Activated CD8-positive, alpha-beta memory T cell treated with anti-CD3 and anti-CD28 coated beads for 36 hours (primary cell): ENCODE results near the gene BRIP1. TPM values are rescaled to one million over a fixed set of nuclear protein-coding genes. Genes with fewer than 3 reads are reported as not detected.

ENCODE experiments used
- CTCF ChIA-PET: fragments of 350-600 bp; sonication (Branson Sonifier 250); formaldehyde crosslinking; loops from one replicate; lab custom pipeline; 2021; ENCODE audit warnings: antibody characterized with exemption; lab: Charles Lee
- POLR2A ChIA-PET: fragments of 350-600 bp; sonication (Branson Sonifier 250); formaldehyde crosslinking; loops from one replicate; lab custom pipeline; 2021; ENCODE audit warnings: antibody characterized with exemption; lab: Charles Lee
- total RNA-seq, 2 experiments: library from RNA; stranded (reverse); gene quantifications; one replicate each; pipeline ENCODE4 v1.2.3, GENCODE V29; 2021

The BRIP1 gene
- total RNA-seq, 2 experiments from 2014 or later, result 15.5 to 16.2 TPM

- POLR2A ChIA-PET, result no interaction called here
These were observed 201.1 kb downstream of the BRIP1 start for GRCh38 chr17:61662186-61662585.

GRCh38 chr17:61660746-61661485, 202.4 kb downstream of the BRIP1 start:
- ChIA-PET POLR2A (no interaction called here), CTCF (no interaction called here)

More at GRCh38 chr17:61662186-61662585, 201.1 kb downstream of the BRIP1 start:
- CTCF ChIA-PET, result no interaction called here

GRCh38 chr17:61659437-61659836, 203.9 kb downstream of the BRIP1 start:
- ChIA-PET POLR2A (no interaction called here), CTCF (no interaction called here)

DNA sequence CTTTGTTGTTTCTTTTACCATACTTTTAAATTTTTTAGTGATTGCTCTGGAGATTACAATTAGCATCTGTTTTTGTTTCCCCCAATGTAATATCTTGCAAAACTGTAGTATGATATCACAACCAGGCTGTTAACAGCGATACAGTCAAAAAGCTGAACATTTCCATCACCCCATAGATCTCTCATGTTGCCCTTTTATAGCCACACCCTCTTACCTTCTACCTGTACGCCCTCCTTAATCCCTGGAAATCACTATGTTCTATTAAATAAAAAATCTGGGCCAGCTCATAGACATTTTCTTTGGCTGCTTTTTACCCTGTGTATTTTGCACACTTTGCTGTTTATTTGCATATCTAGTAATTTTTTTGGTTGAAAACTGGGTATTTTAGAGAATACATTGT, 205.1 kb downstream of the BRIP1 start:
- ChIA-PET POLR2A (no interaction called here), CTCF (interaction anchor here (0.8 kb wide), 1 partner anchor 8 kb away, joined by 3 read pairs; no protein-coding TSS in a partner anchor)

GRCh38 chr17:61657338-61657737, 206.0 kb downstream of the BRIP1 start:
- POLR2A ChIA-PET, result no interaction called here
- CTCF ChIA-PET, result no interaction called here

- POLR2A ChIA-PET, result no interaction called here
- CTCF ChIA-PET, result no interaction called here
These were observed 206.6 kb downstream of the BRIP1 start for GRCh38 chr17:61656721-61657217.

- CTCF ChIA-PET, result interaction anchor here (0.7 to 1.0 kb wide), 2 partner anchors 8 to 858 kb away, joined by 3 to 4 read pairs; no protein-coding TSS in a partner anchor
- POLR2A ChIA-PET, result no interaction called here
These were observed 212.6 kb downstream of the BRIP1 start for GRCh38 chr17:61650749-61651148.

GRCh38 chr17:61648587-61648986, 214.7 kb downstream of the BRIP1 start:
- ChIA-PET CTCF (no interaction called here), POLR2A (no interaction called here)

GRCh38 chr17:61647047-61647446, 216.3 kb downstream of the BRIP1 start:
- ChIA-PET POLR2A (no interaction called here), CTCF (no interaction called here)

DNA sequence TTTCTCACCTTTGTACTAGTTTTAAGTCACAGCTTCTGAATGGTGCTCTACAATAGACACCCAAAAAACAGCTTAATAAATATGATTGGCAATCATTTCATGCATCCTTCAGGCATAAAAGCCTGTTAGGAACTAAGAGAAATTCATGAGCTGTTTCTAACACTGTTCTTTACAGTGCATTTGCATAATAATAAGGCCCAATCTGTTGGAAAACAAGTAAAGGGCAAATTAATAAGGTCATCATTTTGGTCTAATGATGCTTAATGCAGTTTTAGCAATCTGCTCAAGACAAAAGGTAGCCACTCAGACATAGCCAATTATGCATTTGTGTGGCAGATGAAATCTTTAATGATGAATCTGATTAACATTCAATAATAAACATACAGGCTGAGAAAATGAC, 216.8 kb downstream of the BRIP1 start:
- CTCF ChIA-PET, result no interaction called here

GRCh38 chr17:61645920-61646319, 217.4 kb downstream of the BRIP1 start:
- POLR2A ChIA-PET, result no interaction called here
- CTCF ChIA-PET, result no interaction called here

More for the DNA sequence above, 216.8 kb downstream of the BRIP1 start:
- POLR2A ChIA-PET, result no interaction called here

- POLR2A ChIA-PET, result no interaction called here
- CTCF ChIA-PET, result no interaction called here
These were observed 218.2 kb downstream of the BRIP1 start for GRCh38 chr17:61644800-61645774.

DNA sequence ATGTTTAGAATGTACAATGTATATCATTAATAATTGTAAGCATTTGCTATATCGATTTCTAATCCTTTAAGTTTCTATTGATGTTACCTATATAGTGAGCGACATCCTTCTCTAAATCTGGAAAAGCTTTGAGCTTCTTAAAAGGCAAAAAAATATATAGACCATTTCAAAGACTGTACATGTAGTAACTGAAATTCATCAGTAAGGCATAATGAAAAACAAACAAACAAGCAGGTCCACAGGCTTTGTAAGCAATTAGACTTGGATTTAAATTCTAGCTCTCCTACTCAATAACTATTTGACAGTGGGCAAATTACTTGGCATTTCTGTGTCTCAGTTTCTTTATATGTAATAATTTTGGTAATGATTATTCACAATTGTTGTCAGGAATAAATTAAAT, 220.6 kb downstream of the BRIP1 start:
- ChIA-PET POLR2A (no interaction called here), CTCF (no interaction called here)

GRCh38 chr17:61641715-61642114, 221.6 kb downstream of the BRIP1 start:
- CTCF ChIA-PET, result no interaction called here

DNA sequence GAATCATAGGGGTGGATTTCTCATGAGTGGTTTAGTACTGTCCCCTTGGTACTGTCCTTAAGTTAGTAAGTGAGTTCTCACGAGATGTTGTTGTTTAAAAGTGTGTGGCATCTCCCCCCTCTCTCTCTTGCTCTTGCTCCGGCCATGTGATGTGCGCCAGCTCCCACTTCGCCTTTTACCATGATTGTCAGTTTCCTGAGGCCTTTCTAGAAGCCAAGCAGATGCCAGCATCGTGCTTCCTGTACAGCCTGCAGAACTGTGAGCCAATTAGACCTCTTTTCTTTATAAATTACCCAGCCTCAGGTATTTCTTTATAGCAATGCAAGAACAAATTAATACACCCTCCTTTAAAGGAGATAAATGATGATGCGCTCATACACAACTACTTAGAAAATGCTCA, 222.2 kb downstream of the BRIP1 start:
- ChIA-PET CTCF (no interaction called here), POLR2A (no interaction called here)

More at GRCh38 chr17:61641715-61642114, 221.6 kb downstream of the BRIP1 start:
- POLR2A ChIA-PET, result no interaction called here

- CTCF ChIA-PET, result no interaction called here
- POLR2A ChIA-PET, result no interaction called here
These were observed 223.5 kb downstream of the BRIP1 start for GRCh38 chr17:61639818-61640217.

GRCh38 chr17:61638087-61638486, 225.2 kb downstream of the BRIP1 start:
- ChIA-PET CTCF (no interaction called here), POLR2A (no interaction called here)

DNA sequence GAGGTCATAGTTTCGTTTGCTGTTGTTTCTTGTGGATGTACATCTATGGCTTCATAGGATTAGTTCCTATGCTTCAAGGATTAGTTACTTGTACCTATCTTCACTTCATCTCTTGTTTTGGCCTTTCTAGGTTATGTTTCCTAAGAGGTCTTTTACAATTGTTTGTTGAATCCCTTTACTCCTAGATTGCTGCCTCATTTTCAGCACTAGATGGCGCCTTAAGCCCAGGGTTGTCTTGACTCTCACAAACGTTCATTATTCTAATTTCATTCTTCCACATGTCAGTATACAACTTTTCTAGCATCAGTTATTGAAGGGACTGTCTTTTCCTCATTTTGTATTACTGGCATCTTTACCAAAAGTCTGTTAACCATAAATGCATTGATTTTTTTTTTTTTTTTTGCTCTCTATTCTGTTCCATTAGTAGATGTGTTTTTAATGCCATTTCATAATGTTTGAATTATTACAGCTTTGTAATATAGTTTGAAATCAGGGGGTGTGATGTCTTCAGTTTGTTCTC, 227.4 kb downstream of the BRIP1 start:
- ChIA-PET POLR2A (no interaction called here), CTCF (interaction anchor here (0.6 kb wide), 1 partner anchor 451 kb away, joined by 3 read pairs; no protein-coding TSS in a partner anchor)

DNA sequence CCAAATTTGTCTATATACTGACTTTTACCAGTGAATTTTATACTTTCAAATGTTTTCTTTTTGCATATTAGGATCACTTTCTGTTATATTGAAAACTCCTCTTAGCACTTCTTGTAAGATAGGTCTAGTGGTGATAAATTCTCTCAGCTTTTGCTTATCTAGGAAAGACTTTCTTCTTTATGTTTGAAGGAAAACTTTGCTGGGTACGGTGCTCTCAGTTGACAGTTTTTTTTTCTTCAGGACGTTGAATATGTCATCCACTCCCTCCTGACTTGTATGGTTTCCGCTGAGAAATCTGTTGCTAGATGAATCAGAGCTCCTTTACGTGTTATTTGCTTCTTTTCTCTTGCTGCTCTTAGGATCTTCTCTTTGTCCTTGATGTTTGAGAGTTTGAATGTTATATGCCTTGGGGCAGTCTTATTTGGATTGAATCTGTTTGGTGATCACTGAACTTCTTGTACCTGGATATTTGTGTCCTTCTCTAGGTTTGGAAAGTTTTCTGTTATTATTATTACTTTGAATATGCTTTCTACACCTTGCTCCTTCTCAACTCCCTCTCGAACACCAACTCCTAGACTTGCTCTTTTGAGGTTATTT, 228.3 kb downstream of the BRIP1 start:
- ChIA-PET CTCF (no interaction called here), POLR2A (no interaction called here)
